SU-DHL-6 (cell line): ENCODE results near the gene TIAM2.

ENCODE experiments used
- H2AFZ ChIP-seq: fragments of 200-600 bp; sonication (generic); 2 replicates; pipeline ENCODE4 v1.6.1; 2014; ENCODE audit warnings: low read depth, mild to moderate bottlenecking, moderate library complexity, mixed read lengths, antibody characterized with exemption, low read length; ENCODE audit not compliant: severe bottlenecking
- H3F3A ChIP-seq: fragments of 200-600 bp; shearing (Covaris generic); 2 replicates; pipeline ENCODE4 v1.6.0; 2016; ENCODE audit warnings: antibody characterized with exemption, mild to moderate bottlenecking; ENCODE audit not compliant: insufficient read depth
- H3K27ac ChIP-seq: fragments of 200-600 bp; sonication (generic); 2 replicates; pipeline ENCODE4 v1.5.1; 2016; ENCODE audit warnings: low read depth, mild to moderate bottlenecking, low read length, moderate library complexity, mixed read lengths
- H3K27me3 ChIP-seq: fragments of 200-600 bp; sonication (generic), shearing (Covaris generic); 2 replicates; pipeline ENCODE4 v1.6.0; 2014; ENCODE audit warnings: mild to moderate bottlenecking, low read length
- H3K36me3 ChIP-seq: fragments of 200-600 bp; sonication (generic); 2 replicates; pipeline ENCODE4 v1.6.1; 2014; ENCODE audit warnings: mild to moderate bottlenecking, low read length, mixed read lengths
- H3K4me2 ChIP-seq: fragments of 300-600, 200-600 bp; shearing (Covaris generic), sonication (generic); 2 replicates; pipeline ENCODE4 v1.6.0; 2014; ENCODE audit warnings: low read length, low read depth, mild to moderate bottlenecking; ENCODE audit not compliant: poor library complexity, severe bottlenecking
- H3K4me3 ChIP-seq: fragments of 200-600 bp; sonication (generic); 2 replicates; pipeline ENCODE4 v1.5.1; 2014; ENCODE audit warnings: antibody characterized with exemption, low read length, mild to moderate bottlenecking, mixed read lengths; ENCODE audit not compliant: insufficient read depth, poor library complexity, severe bottlenecking
- H3K79me2 ChIP-seq: fragments of 200-600 bp; sonication (generic); 2 replicates; pipeline ENCODE4 v1.6.1; 2014; ENCODE audit warnings: mild to moderate bottlenecking, low read length, moderate library complexity; ENCODE audit not compliant: insufficient read depth
- H3K9ac ChIP-seq: fragments of 200-600 bp; sonication (generic); 2 replicates; pipeline ENCODE4 v1.7.0; 2014; ENCODE audit warnings: mild to moderate bottlenecking, low read length
- H3K9me2 ChIP-seq: fragments of 200-600 bp; sonication (generic); replicated peaks from 2 replicates; pipeline ENCODE4 v1.6.1; 2014; ENCODE audit warnings: low read length; ENCODE audit not compliant: insufficient read depth
- H3K9me3 ChIP-seq: fragments of 200-600 bp; sonication (generic); 2 replicates; pipeline ENCODE4 v1.6.1; 2014; ENCODE audit warnings: low read length, mixed read lengths; ENCODE audit not compliant: insufficient read depth
- H4K20me1 ChIP-seq: fragments of 200-600 bp; sonication (generic); 2 replicates; pipeline ENCODE4 v1.6.1; 2014; ENCODE audit warnings: low read depth, mild to moderate bottlenecking, antibody characterized with exemption, low read length, moderate library complexity, mixed read lengths
- EZH2phosphoT487 ChIP-seq: fragments of 200-600 bp; sonication (generic), shearing (Covaris generic); conservative IDR thresholded peaks from 2 replicates; pipeline ENCODE4 v1.6.1; 2018; ENCODE audit warnings: mild to moderate bottlenecking, antibody characterized with exemption, low read length, moderate library complexity, mixed read lengths
- TF ChIP-seq, protein P1 (sequence below): fragments of 200-600 bp; sonication (generic); IDR thresholded peaks from one replicate; pipeline ENCODE4 v1.5.1; 2017; ENCODE audit warnings: antibody characterized with exemption, mild to moderate bottlenecking, low read length, moderate library complexity; ENCODE audit not compliant: insufficient read depth, poor library complexity, severe bottlenecking

The TIAM2 gene

DNA sequence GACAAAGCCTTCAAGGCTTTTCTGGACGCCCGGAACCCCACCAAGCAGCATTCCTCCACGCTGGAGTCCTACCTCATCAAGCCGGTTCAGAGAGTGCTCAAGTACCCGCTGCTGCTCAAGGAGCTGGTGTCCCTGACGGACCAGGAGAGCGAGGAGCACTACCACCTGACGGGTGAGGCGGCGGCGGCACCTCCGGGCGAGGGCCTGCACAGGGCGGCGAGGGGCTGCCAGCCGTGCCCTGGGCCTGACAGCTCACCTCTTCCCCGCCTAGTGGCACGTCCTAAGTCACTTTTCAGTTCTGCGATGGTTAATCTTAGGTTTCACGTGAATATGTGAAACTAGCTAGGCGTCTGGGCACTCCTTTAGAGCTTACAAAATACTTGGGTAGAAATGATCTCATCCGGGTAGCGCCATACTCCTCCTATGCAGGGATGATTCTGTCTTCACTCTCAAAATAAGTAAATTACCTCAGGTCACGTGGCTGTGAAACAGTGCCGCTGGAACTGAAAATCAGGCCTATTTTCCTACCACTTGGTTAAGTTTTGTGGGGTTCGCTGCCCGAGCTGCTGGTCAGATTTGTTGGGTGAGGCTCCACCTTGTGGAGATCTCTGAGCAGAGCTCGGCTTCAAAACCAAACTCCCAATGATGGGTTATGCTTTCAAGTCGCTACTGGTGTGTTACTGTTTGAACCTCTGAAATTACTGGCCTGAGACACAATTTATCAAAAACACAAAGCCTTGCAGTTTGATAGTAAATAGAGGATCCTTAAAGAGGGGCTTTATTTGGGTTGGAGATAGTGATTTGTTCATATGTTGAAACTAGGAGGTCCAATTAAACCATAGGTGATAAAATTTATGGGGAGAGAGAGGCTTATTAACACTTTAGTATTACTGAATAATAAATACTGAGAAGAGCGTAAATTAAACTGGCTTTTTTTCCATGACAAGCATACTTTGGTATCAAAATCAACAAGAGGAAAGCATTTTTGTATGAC lies 253.2 kb downstream of the TIAM2 start:
- Histone ChIP-seq H3F3A (peaks cover 16% of the 10 kb centered on the region), H2AFZ (no peak overlapping the region), H3K9ac (no peak overlapping the region), H3K27ac (no peak overlapping the region), H3K9me2 (no peaks in the 10 kb centered on the region), H3K27me3 (no peaks in the 10 kb centered on the region), H3K4me3 (no peak overlapping the region), H3K4me2 (no peak overlapping the region), H4K20me1 (no peaks in the 10 kb centered on the region), H3K9me3 (no peaks in the 10 kb centered on the region), H3K36me3 (peaks cover 40% of the 10 kb centered on the region; the same call in 1 of the 2 replicates), H3K79me2 (no peaks in the 10 kb centered on the region)
- no peak for TF ChIP-seq EZH2phosphoT487
- TF ChIP-seq, protein P1, sequence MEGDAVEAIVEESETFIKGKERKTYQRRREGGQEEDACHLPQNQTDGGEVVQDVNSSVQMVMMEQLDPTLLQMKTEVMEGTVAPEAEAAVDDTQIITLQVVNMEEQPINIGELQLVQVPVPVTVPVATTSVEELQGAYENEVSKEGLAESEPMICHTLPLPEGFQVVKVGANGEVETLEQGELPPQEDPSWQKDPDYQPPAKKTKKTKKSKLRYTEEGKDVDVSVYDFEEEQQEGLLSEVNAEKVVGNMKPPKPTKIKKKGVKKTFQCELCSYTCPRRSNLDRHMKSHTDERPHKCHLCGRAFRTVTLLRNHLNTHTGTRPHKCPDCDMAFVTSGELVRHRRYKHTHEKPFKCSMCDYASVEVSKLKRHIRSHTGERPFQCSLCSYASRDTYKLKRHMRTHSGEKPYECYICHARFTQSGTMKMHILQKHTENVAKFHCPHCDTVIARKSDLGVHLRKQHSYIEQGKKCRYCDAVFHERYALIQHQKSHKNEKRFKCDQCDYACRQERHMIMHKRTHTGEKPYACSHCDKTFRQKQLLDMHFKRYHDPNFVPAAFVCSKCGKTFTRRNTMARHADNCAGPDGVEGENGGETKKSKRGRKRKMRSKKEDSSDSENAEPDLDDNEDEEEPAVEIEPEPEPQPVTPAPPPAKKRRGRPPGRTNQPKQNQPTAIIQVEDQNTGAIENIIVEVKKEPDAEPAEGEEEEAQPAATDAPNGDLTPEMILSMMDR: peak; percentile 68

DNA sequence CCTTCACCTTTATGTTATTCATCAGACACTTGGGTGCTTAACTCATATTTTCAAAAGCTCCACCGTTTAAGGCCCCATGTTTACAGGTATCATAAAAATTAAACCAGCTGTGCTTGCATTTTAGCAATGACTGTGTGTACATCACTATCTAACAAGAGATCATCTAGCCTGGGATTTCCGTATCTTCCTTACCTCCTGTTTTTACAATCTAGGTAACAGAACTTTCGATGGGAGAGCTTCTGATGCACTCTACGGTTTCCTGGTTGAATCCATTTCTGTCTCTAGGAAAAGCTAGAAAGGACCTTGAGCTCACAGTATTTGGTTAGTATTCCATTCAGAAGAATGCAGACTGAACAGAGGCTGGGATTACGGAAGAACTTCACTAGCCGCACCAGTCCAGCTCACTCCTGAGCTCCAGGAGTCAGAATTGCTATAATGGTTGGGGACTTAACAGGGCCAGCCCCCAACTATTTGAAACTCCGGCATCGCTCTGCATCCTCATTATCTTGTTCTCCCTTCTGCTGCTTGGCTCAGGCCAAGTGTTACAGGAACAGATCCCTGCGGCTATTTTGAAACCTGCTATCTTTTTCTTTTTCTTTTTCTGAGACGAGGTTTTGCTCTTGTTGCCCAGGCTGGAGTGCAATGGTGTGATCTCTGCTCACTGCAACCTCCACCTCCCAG lies 255.7 kb downstream of the TIAM2 start:
- H3K9ac ChIP-seq: no peak overlapping the region
- H3K79me2 ChIP-seq: no peaks in the 10 kb centered on the region
- H3K36me3 ChIP-seq: peaks cover 48% of the 10 kb centered on the region

DNA sequence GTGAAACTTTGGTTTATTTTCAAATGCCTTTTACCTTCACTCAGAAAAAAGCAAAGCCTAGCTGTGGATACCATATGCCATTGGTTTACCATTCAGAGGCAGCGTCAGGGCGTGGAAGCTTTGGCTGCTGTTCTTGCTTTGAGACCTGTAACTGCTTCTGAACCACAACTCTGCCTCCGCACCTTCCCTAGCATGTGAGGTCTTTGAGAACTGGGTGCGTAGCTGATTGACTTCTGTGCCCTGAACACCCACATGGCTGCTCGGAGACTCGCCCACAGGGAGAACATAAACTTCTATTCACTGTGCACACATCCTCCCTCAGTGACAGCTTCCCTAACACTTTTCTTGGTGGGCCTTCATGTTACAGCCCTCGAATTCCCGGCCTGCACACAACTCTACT lies 257.5 kb downstream of the TIAM2 start:
- Histone ChIP-seq H3K79me2 (no peaks in the 10 kb centered on the region), H3K4me2 (no peak overlapping the region), H2AFZ (no peak overlapping the region), H3K9me3 (no peaks in the 10 kb centered on the region), H3K9me2 (no peaks in the 10 kb centered on the region), H4K20me1 (no peaks in the 10 kb centered on the region), H3F3A (peaks cover 20% of the 10 kb centered on the region; the same call in 1 of the 2 replicates), H3K27ac (no peak overlapping the region), H3K4me3 (no peak overlapping the region), H3K9ac (no peak overlapping the region), H3K36me3 (peaks cover 55% of the 10 kb centered on the region), H3K27me3 (no peaks in the 10 kb centered on the region)
- no peak for TF ChIP-seq EZH2phosphoT487
- TF ChIP-seq, protein P1: no peak

More for the DNA sequence above, 255.7 kb downstream of the TIAM2 start:
- no peak overlapping the region for H2AFZ ChIP-seq
- no peaks in the 10 kb centered on the region for H4K20me1 ChIP-seq
- no peaks in the 10 kb centered on the region for H3K9me3 ChIP-seq
- H3K9me2 ChIP-seq: no peaks in the 10 kb centered on the region
- H3K27me3 ChIP-seq: no peaks in the 10 kb centered on the region
- no peak overlapping the region for H3K4me3 ChIP-seq
- no peak overlapping the region for H3K27ac ChIP-seq
- TF ChIP-seq, protein P1: no peak
- no peak for TF ChIP-seq EZH2phosphoT487
- H3F3A ChIP-seq: peaks cover 11% of the 10 kb centered on the region; the same call in 1 of the 2 replicates
- H3K4me2 ChIP-seq: no peak overlapping the region
